ENCODE results near the gene NLGN1.

DNA sequence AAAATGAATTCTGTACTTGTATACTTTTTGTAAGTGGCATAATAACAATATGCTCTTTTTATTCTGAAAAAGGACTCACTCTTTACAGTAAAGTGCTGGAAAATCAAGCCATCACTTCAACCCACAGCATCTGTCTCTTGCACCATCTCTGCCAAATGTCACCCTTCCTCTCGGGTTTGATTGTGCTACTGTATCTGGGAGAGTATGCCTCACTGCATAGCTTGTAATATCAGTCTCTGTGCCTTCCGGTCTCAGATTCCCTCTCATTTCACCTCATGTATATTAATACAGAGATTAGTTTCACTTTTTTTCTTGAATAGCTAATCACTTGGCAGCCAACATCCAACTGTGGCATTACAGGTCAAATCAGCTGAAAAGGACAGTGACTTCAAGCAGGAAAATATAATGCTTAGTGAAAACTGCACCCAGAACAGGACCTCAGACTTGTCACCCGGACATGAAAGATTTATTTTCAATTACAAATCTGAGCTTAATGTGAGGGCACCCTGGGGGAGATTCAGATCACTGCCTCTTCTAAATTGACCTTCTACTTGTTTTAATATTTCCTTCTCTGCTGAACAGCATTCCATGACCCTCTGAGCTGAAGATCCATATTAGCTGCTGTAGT lies 855.8 kb downstream of the NLGN1 start:
- TF ChIP-seq CTCF (IDR thresholded peaks at IDR 0.05), result no peak
- no peak for TF ChIP-seq POLR2A (IDR thresholded peaks at IDR 0.05; ENCODE audit: low read depth)
